Uterus (tissue), 2 donors: ENCODE measurements around the gene S1PR1.

ENCODE experiments used
- POLR2A ChIP-seq, 2 donors: fragments of 450-650 bp; IDR thresholded peaks; one replicate each; pipeline ENCODE4 v1.6.1; 2016; ENCODE audit warnings: antibody characterized with exemption in 2 of 2, mild to moderate bottlenecking in 1 of 2, moderate library complexity in 1 of 2
- TF ChIP-seq, protein P1 (sequence below), 4 experiments: fragments of 200-600 bp in 2 of 4; fragments of 450-650 bp in 2 of 4; sonication (generic) in 2 of 4; IDR thresholded peaks; one replicate each; pipeline ENCODE4 v1.5.1; 2016 to 2019; ENCODE audit warnings: antibody characterized with exemption in 4 of 4, mild to moderate bottlenecking in 2 of 4, moderate library complexity in 1 of 4

DNA sequence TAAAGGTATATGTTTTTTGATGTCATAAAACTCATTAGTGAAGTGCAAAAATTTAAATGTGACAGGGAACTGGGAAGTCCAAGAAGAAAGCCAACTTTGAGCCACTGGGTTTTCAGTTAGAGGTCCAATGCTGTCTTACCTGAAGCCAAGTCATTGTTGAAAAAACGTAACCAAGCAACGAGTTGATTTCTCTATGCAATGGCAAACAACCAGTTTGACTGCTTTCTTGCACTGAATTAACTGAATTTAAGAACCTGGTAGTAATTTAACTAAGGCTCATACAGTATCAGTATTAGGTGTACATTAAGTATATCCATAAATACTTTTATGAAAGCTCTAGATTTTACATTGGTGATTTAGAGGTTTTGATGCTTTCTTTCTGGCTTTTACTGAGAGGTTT is 20.2 kb upstream of the S1PR1 start:
- TF ChIP-seq, protein P1, sequence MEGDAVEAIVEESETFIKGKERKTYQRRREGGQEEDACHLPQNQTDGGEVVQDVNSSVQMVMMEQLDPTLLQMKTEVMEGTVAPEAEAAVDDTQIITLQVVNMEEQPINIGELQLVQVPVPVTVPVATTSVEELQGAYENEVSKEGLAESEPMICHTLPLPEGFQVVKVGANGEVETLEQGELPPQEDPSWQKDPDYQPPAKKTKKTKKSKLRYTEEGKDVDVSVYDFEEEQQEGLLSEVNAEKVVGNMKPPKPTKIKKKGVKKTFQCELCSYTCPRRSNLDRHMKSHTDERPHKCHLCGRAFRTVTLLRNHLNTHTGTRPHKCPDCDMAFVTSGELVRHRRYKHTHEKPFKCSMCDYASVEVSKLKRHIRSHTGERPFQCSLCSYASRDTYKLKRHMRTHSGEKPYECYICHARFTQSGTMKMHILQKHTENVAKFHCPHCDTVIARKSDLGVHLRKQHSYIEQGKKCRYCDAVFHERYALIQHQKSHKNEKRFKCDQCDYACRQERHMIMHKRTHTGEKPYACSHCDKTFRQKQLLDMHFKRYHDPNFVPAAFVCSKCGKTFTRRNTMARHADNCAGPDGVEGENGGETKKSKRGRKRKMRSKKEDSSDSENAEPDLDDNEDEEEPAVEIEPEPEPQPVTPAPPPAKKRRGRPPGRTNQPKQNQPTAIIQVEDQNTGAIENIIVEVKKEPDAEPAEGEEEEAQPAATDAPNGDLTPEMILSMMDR (IDR thresholded peaks at IDR 0.05), result no peak
- no peak for TF ChIP-seq POLR2A (IDR thresholded peaks at IDR 0.05)
